Sigmoid colon (tissue), 7 donors: ENCODE data around the gene CNMD. TPM values are rescaled to one million over a fixed set of nuclear protein-coding genes. Genes with fewer than 3 reads are reported as not detected.

Experiments
- DNase-seq: peaks from one replicate; pipeline ENCODE4 v3.0.0-alpha.2; 2019
- H3K27ac ChIP-seq, 4 donors: fragments of 200-600 bp; sonication (generic); one replicate each; pipeline ENCODE4 v1.5.1; 2016 to 2019; ENCODE audit warnings: mild to moderate bottlenecking in 1 of 4
- H3K27me3 ChIP-seq, 3 donors: fragments of 200-600 bp; sonication (generic); one replicate each; pipeline ENCODE4 v1.5.1; 2019; ENCODE audit warnings: mild to moderate bottlenecking in 1 of 3
- H3K36me3 ChIP-seq, 4 donors: fragments of 200-600 bp; sonication (generic); one replicate each; pipeline ENCODE4 v1.5.1; 2016 to 2019
- H3K4me1 ChIP-seq, 4 donors: fragments of 200-600 bp; sonication (generic); one replicate each; pipeline ENCODE4 v1.5.1; 2017 to 2019
- H3K4me3 ChIP-seq, 4 donors: fragments of 200-600 bp; sonication (generic); one replicate each; pipeline ENCODE4 v1.5.1; 2017 to 2019; ENCODE audit warnings: mild to moderate bottlenecking in 2 of 4, moderate library complexity in 1 of 4
- H3K9me3 ChIP-seq, 4 donors: fragments of 200-600 bp in 3 of 4; sonication (generic) in 3 of 4; one replicate each; pipeline versions ENCODE4 v1.5.1 to v1.6.1; 2013 to 2019
- CTCF ChIP-seq, 4 experiments: fragments of 450-650 bp in 3 of 4; fragments of 200-600 bp in 1 of 4; IDR thresholded peaks; one replicate each; pipeline ENCODE4 v1.5.1; 2016 to 2019; ENCODE audit warnings: antibody characterized with exemption in 4 of 4, mild to moderate bottlenecking in 3 of 4, moderate library complexity in 2 of 4
- EP300 ChIP-seq, 4 donors: sonication (generic); formaldehyde crosslinking; IDR thresholded peaks; one replicate each; pipeline ENCODE4 v1.6.1; 2017; ENCODE audit warnings: antibody characterized with exemption in 4 of 4
- POLR2A ChIP-seq, 2 donors: fragments of 450-650 bp; IDR thresholded peaks; one replicate each; pipeline ENCODE4 v1.6.1; 2016; ENCODE audit warnings: antibody characterized with exemption in 2 of 2, mild to moderate bottlenecking in 2 of 2, moderate library complexity in 2 of 2
- POLR2AphosphoS5 ChIP-seq, 4 donors: sonication (generic); formaldehyde crosslinking; IDR thresholded peaks; one replicate each; pipeline ENCODE4 v1.6.1; 2017; ENCODE audit warnings: antibody characterized with exemption in 4 of 4
- WGBS, 2 donors: extraction: QIAGEN DNeasy Blood & Tissue Kit; methylation state at CpG; one replicate each; pipeline ENCODE4 v1.1.7; 2013; 5-methylcytosine and 5-hydroxymethylcytosine counted together
- intact Hi-C: fragments of 100-400 bp; cut with DNase I; formaldehyde crosslinking; loops from one replicate; pipeline ENCODE4 v1.15.1; 2023
- polyA plus RNA-seq, 3 donors: library from polyadenylated mRNA; stranded (reverse); fragments of 200-250 nt; gene quantifications; one replicate each; pipeline ENCODE4 v1.2.3, GENCODE V29; 2013
- total RNA-seq, 4 donors: library from RNA; depleted of rRNA; stranded (reverse); fragments of >200 nt; gene quantifications; one replicate each; pipeline ENCODE4 v1.1.0, GENCODE V29; 2016
- donor health status: healthy with polysubstance abuse.
- donor health status: Bipolar disorder and iron deficiency.
- donor health status: healthy.

Gene CNMD
- total and polyA plus RNA-seq, 7 donors: 0.10 TPM; not detected in 6

GRCh38 chr13:52670726-52671125 is 68.9 kb downstream of the CNMD start:
- H3K27ac ChIP-seq: no peak overlapping the region
- WGBS, 2 donors: 96 to 97% methylated on average over 8 of the region's 8 CpGs

GRCh38 chr13:52669677-52670076 is 69.9 kb downstream of the CNMD start:
- intact Hi-C loops: no loop called here
- 88 to 91% methylated on average over 2 of the region's 2 CpGs for WGBS, 2 donors

More at GRCh38 chr13:52670726-52671125, 68.9 kb downstream of the CNMD start:
- intact Hi-C loops: no loop called here
- Histone ChIP-seq H3K4me3 (no peak overlapping the region), H3K36me3 (peaks cover 4 to 64% (median 10%) of the 10 kb centered on the region in 4 donors), H3K9me3 (no peaks in the 10 kb centered on the region), H3K4me1 (no peaks in the 10 kb centered on the region), H3K27me3 (no peaks in the 10 kb centered on the region)
- no peak for DNase-seq
- TF ChIP-seq POLR2AphosphoS5 (IDR thresholded peaks at IDR 0.05) (no peak), POLR2A (IDR thresholded peaks at IDR 0.05) (no peak)

GRCh38 chr13:52665325-52665724 is 74.3 kb downstream of the CNMD start:
- TF ChIP-seq CTCF (IDR thresholded peaks at IDR 0.05) (peak in 1 of 4 experiments; percentile 21), POLR2A (IDR thresholded peaks at IDR 0.05) (no peak)
- Histone ChIP-seq H3K27ac (no peak overlapping the region), H3K27me3 (no peaks in the 10 kb centered on the region), H3K4me3 (no peak overlapping the region), H3K4me1 (no peaks in the 10 kb centered on the region), H3K36me3 (peaks cover 5 to 91% (median 25%) of the 10 kb centered on the region in 4 donors), H3K9me3 (no peaks in the 10 kb centered on the region)
- no peak for DNase-seq
- intact Hi-C loops: no loop called here

More at GRCh38 chr13:52669677-52670076, 69.9 kb downstream of the CNMD start:
- Histone ChIP-seq H3K9me3 (no peaks in the 10 kb centered on the region), H3K4me1 (no peaks in the 10 kb centered on the region), H3K4me3 (no peak overlapping the region), H3K27ac (no peak overlapping the region), H3K27me3 (no peaks in the 10 kb centered on the region), H3K36me3 (peaks cover 4 to 64% (median 10%) of the 10 kb centered on the region in 4 donors)
- no peak for DNase-seq
- TF ChIP-seq EP300 (IDR thresholded peaks at IDR 0.05) (no peak), POLR2AphosphoS5 (IDR thresholded peaks at IDR 0.05) (no peak), POLR2A (IDR thresholded peaks at IDR 0.05) (no peak), CTCF (IDR thresholded peaks at IDR 0.05) (no peak)

- H3K36me3 ChIP-seq: peaks cover 5 to 94% (median 26%) of the 10 kb centered on the region in 4 donors
- DNase-seq: no peak
- H3K27ac ChIP-seq: no peak overlapping the region
- no peak overlapping the region for H3K4me3 ChIP-seq
- WGBS, 2 donors: 98% methylated on average over 4 of the region's 4 CpGs
- no peaks in the 10 kb centered on the region for H3K27me3 ChIP-seq
- TF ChIP-seq CTCF (IDR thresholded peaks at IDR 0.05): no peak
- TF ChIP-seq POLR2A (IDR thresholded peaks at IDR 0.05): no peak
- TF ChIP-seq EP300 (IDR thresholded peaks at IDR 0.05): no peak
- TF ChIP-seq POLR2AphosphoS5 (IDR thresholded peaks at IDR 0.05): no peak
- no peaks in the 10 kb centered on the region for H3K9me3 ChIP-seq
- no peaks in the 10 kb centered on the region for H3K4me1 ChIP-seq
- intact Hi-C loops: no loop called here
Measured at GRCh38 chr13:52664272-52664671, 75.3 kb downstream of the CNMD start.

- intact Hi-C loops: loop anchor here (10.0 kb wide), 1 partner anchor 1075 kb away; the partner anchor contains the start of gene WDFY2
- Histone ChIP-seq H3K9me3 (no peaks in the 10 kb centered on the region), H3K36me3 (peaks cover 0 to 68% (median 18%) of the 10 kb centered on the region in 4 donors), H3K27ac (no peak overlapping the region), H3K4me3 (no peak overlapping the region), H3K27me3 (no peaks in the 10 kb centered on the region), H3K4me1 (peaks cover 0 to 23% (median 14%) of the 10 kb centered on the region in 4 donors)
- 85 to 88% methylated on average over 2 of the region's 2 CpGs for WGBS, 2 donors
- TF ChIP-seq EP300 (IDR thresholded peaks at IDR 0.05) (no peak), CTCF (IDR thresholded peaks at IDR 0.05) (no peak), POLR2AphosphoS5 (IDR thresholded peaks at IDR 0.05) (no peak), POLR2A (IDR thresholded peaks at IDR 0.05) (no peak)
- no peak for DNase-seq
Measured at GRCh38 chr13:52659340-52659739, 80.3 kb downstream of the CNMD start.

Other genes starting within 250 kb of the CNMD start
- 1 to 10 TPM in 3 of 4 donors, under 1 TPM in 1; 0.95 to 4.3 (median 3.7) TPM for gene HNRNPA1L2, start 97.4 kb downstream of the CNMD start, total RNA-seq
- gene HNRNPA1L2, start 97.4 kb downstream of the CNMD start, polyA plus RNA-seq: 1 to 10 TPM; 2.8 to 6.2 (median 3.6) TPM
- 10 to 100 TPM; 21.9 to 48.5 (median 39.4) TPM for gene SUGT1, start 87.0 kb downstream of the CNMD start, total RNA-seq
- gene SUGT1, start 87.0 kb downstream of the CNMD start, polyA plus RNA-seq: 10 to 100 TPM; 34.8 to 49.0 (median 42.9) TPM
- under 1 TPM in 3 of 4 donors, not detected in 1; under 0.01 to 0.81 (median 0.16) TPM for gene PCDH8, start 108.8 kb upstream of the CNMD start, total RNA-seq
- gene PCDH8, start 108.8 kb upstream of the CNMD start, polyA plus RNA-seq: under 1 TPM in 1 of 3 donors, not detected in 2; 0.36 TPM